OCI-LY7 (cell line): ENCODE measurements around the gene SERPINH1. TPM values are rescaled to one million over a fixed set of nuclear protein-coding genes. Genes with fewer than 3 reads are reported as not detected.

Experiments
- BruUV-seq: library from RNA; stranded (reverse); fragments of 400-500 nt; replicated peaks from 2 replicates; lab custom pipeline; 2021; lab: Mats Ljungman, UMichigan
- CTCF ChIA-PET: fragments of 300-600 bp; sonication (Branson Sonifier 250); formaldehyde crosslinking; loops from one replicate; lab custom pipeline; 2022; ENCODE audit warnings: antibody characterized with exemption; ENCODE audit not compliant: unreplicated experiment; lab: Charles Lee
- POLR2A ChIA-PET: fragments of 300-600 bp; sonication (Branson Sonifier 250); formaldehyde crosslinking; loops from one replicate; lab custom pipeline; 2022; ENCODE audit warnings: antibody characterized with exemption; lab: Charles Lee
- DNase-seq: peaks from one replicate; pipeline ENCODE4 v3.0.0-alpha.2; 2015; ENCODE audit warnings: low spot score
- H2AFZ ChIP-seq: fragments of 200-600 bp; sonication (generic), shearing (Covaris generic); 2 replicates; pipeline ENCODE4 v1.6.1; 2014; ENCODE audit warnings: mild to moderate bottlenecking, antibody characterized with exemption, low read length, moderate library complexity
- H3K27ac ChIP-seq: fragments of 200-600 bp; sonication (generic); 2 replicates; pipeline ENCODE4 v1.5.1; 2014; ENCODE audit warnings: mixed run types, low read depth, mild to moderate bottlenecking, moderate library complexity, low read length, inconsistent platforms; ENCODE audit not compliant: poor library complexity, severe bottlenecking
- H3K36me3 ChIP-seq: fragments of 200-600 bp; sonication (generic); 2 replicates; pipeline ENCODE4 v1.6.1; 2014; ENCODE audit warnings: mild to moderate bottlenecking, antibody characterized with exemption, low read length, moderate library complexity, mixed read lengths; ENCODE audit not compliant: insufficient read depth
- H3K4me1 ChIP-seq: fragments of 200-600 bp; sonication (generic); 2 replicates; pipeline ENCODE4 v1.5.1; 2014; ENCODE audit warnings: mild to moderate bottlenecking, low read length; ENCODE audit not compliant: insufficient read depth, poor library complexity, severe bottlenecking
- H3K4me2 ChIP-seq: fragments of 200-600 bp; sonication (generic); 2 replicates; pipeline ENCODE4 v1.6.1; 2014; ENCODE audit warnings: mild to moderate bottlenecking, low read length
- H3K4me3 ChIP-seq: fragments of 200-600 bp; sonication (generic); 2 replicates; pipeline ENCODE4 v1.5.1; 2014; ENCODE audit warnings: mild to moderate bottlenecking, low read depth, low read length; ENCODE audit not compliant: poor library complexity, severe bottlenecking
- H3K79me2 ChIP-seq: fragments of 200-600 bp; sonication (generic); 2 replicates; pipeline ENCODE4 v1.6.1; 2016; ENCODE audit warnings: low read depth, mild to moderate bottlenecking, low read length, moderate library complexity, mixed read lengths; ENCODE audit not compliant: insufficient read depth
- H3K9me2 ChIP-seq: fragments of 200-600 bp; sonication (generic); 2 replicates; pipeline ENCODE4 v1.6.1; 2016; ENCODE audit warnings: mild to moderate bottlenecking, low read length, mixed read lengths; ENCODE audit not compliant: insufficient read depth
- H3K9me3 ChIP-seq: fragments of 200-600 bp; sonication (generic); 2 replicates; pipeline ENCODE4 v1.6.1; 2014; ENCODE audit warnings: mild to moderate bottlenecking, mixed run types, low read length, mixed read lengths
- H4K20me1 ChIP-seq: fragments of 200-600 bp; sonication (generic); 2 replicates; pipeline ENCODE4 v1.6.1; 2014; ENCODE audit warnings: mild to moderate bottlenecking, antibody characterized with exemption, low read length, moderate library complexity, mixed read lengths; ENCODE audit not compliant: insufficient read depth
- CTCF ChIP-seq: fragments of 200-600 bp; sonication (generic); conservative IDR thresholded peaks from 2 replicates; pipeline ENCODE4 v1.5.1; 2014; ENCODE audit warnings: mild to moderate bottlenecking, antibody characterized with exemption, low read length, moderate library complexity, mixed read lengths
- EZH2phosphoT487 ChIP-seq: fragments of 200-600 bp; sonication (generic); IDR thresholded peaks from 2 replicates; pipeline ENCODE4 v1.6.1; 2018; ENCODE audit warnings: low read depth, borderline replicate concordance, mild to moderate bottlenecking, mixed run types, antibody characterized with exemption, low read length, moderate library complexity, mixed read lengths
- intact Hi-C: fragments of 100-400 bp; cut with micrococcal nuclease; formaldehyde crosslinking; loops from one replicate; pipeline ENCODE4 v1.10.0; 2022; ENCODE audit not compliant: unreplicated experiment
- total RNA-seq, 2 experiments: library from RNA; depleted of rRNA in 1 of 2; stranded (reverse); fragments of >200 nt in 1 of 2; shearing (Covaris generic) in 1 of 2; gene quantifications; 2 replicates each; pipeline ENCODE4 v1.2.3, GENCODE V29; 2014 to 2022

SERPINH1 gene
- total RNA-seq, 2 experiments from 2014 or later = not detected

GRCh38 chr11:75547177-75547576 lies 14.9 kb upstream of the SERPINH1 start:
- no peaks in the 10 kb centered on the region for H3K9me3 ChIP-seq
- H3K27ac ChIP-seq = no peak overlapping the region
- no peak overlapping the region for H3K4me3 ChIP-seq
- no TSS peak for BruUV-seq
- no peaks in the 10 kb centered on the region for H3K79me2 ChIP-seq
- no peak for DNase-seq
- no peak overlapping the region for H2AFZ ChIP-seq
- no peaks in the 10 kb centered on the region for H3K4me1 ChIP-seq
- no peaks in the 10 kb centered on the region for H3K9me2 ChIP-seq
- TF ChIP-seq CTCF (no peak), EZH2phosphoT487 (no peak)
- no peaks in the 10 kb centered on the region for H4K20me1 ChIP-seq
- POLR2A ChIA-PET = interaction anchor here (1.2 kb wide), 1 partner anchor 166 kb away, joined by 3 read pairs; no protein-coding TSS in a partner anchor
- intact Hi-C loops = loop anchor here (1.0 kb wide), 1 partner anchor 221 kb away; the partner anchor contains the start of gene DGAT2
- H3K36me3 ChIP-seq = no peaks in the 10 kb centered on the region
- CTCF ChIA-PET = no interaction called here
- H3K4me2 ChIP-seq = no peak overlapping the region

GRCh38 chr11:75547617-75548058 lies 14.4 kb upstream of the SERPINH1 start:
- Histone ChIP-seq H3K9me3 (no peaks in the 10 kb centered on the region), H2AFZ (no peak overlapping the region), H3K4me2 (no peak overlapping the region), H3K79me2 (no peaks in the 10 kb centered on the region), H3K4me1 (no peaks in the 10 kb centered on the region), H3K9me2 (no peaks in the 10 kb centered on the region), H3K27ac (no peak overlapping the region), H3K36me3 (no peaks in the 10 kb centered on the region), H3K4me3 (no peak overlapping the region), H4K20me1 (no peaks in the 10 kb centered on the region)
- intact Hi-C loops = loop anchor here (1.0 kb wide), 1 partner anchor 221 kb away; the partner anchor contains the start of gene DGAT2
- POLR2A ChIA-PET = no interaction called here
- TF ChIP-seq EZH2phosphoT487 = no peak
- TF ChIP-seq CTCF = peak; percentile 83
- CTCF ChIA-PET = no interaction called here
- DNase-seq = peak; percentile 41
- BruUV-seq = no TSS peak

- Histone ChIP-seq H3K9me3 (no peaks in the 10 kb centered on the region), H3K9me2 (no peaks in the 10 kb centered on the region), H3K4me1 (no peaks in the 10 kb centered on the region), H3K27ac (no peak overlapping the region), H3K79me2 (no peaks in the 10 kb centered on the region), H3K36me3 (no peaks in the 10 kb centered on the region), H2AFZ (no peak overlapping the region), H3K4me2 (no peak overlapping the region), H3K4me3 (no peak overlapping the region), H4K20me1 (no peaks in the 10 kb centered on the region)
- BruUV-seq = no TSS peak
- no peak for DNase-seq
- CTCF ChIA-PET = no interaction called here
- TF ChIP-seq EZH2phosphoT487 (no peak), CTCF (no peak)
- intact Hi-C loops = no loop called here
- POLR2A ChIA-PET = no interaction called here
Measured at GRCh38 chr11:75548595-75549272, 13.3 kb upstream of the SERPINH1 start.
